ENCODE data around the gene MAGEB3. TPM values are rescaled to one million over a fixed set of nuclear protein-coding genes. Genes with fewer than 3 reads are reported as not detected.

Gene MAGEB3
- total RNA-seq, 1 experiment from 2014 or later, result not detected

DNA sequence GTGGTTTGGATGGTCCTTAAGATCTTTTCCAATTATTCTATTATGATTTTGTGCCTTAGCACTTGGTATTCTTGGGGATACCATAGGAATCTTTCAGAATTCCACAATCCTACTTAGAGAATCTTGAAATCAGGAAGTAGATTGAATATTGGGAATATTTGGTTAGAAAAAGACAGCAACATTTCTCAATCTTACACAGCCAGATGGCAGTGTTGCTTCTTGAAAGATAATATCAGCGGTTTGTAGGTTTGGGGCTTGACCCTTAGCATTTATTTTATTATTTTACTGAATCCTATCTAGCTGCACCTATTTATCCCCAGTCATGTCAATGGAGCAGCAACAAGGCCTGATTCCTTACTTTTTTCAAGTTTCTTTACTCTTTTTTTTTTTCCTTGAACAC lies 45.0 kb downstream of the MAGEB3 start:
- H3K9me3 ChIP-seq (ENCODE audit: control insufficient read depth in 1 of 2, insufficient read depth in 1 of 2, low read depth in 1 of 2, low read length in 2 of 2), result no peaks in the 10 kb centered on the region
- TF ChIP-seq, protein P1, sequence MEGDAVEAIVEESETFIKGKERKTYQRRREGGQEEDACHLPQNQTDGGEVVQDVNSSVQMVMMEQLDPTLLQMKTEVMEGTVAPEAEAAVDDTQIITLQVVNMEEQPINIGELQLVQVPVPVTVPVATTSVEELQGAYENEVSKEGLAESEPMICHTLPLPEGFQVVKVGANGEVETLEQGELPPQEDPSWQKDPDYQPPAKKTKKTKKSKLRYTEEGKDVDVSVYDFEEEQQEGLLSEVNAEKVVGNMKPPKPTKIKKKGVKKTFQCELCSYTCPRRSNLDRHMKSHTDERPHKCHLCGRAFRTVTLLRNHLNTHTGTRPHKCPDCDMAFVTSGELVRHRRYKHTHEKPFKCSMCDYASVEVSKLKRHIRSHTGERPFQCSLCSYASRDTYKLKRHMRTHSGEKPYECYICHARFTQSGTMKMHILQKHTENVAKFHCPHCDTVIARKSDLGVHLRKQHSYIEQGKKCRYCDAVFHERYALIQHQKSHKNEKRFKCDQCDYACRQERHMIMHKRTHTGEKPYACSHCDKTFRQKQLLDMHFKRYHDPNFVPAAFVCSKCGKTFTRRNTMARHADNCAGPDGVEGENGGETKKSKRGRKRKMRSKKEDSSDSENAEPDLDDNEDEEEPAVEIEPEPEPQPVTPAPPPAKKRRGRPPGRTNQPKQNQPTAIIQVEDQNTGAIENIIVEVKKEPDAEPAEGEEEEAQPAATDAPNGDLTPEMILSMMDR (IDR thresholded peaks at IDR 0.05 in 2 of 3, conservative IDR thresholded peaks at IDR 0.05 in 1 of 3; ENCODE audit: borderline replicate concordance in 1 of 3, insufficient read depth in 1 of 3, low read depth in 2 of 3, low read length in 2 of 3), result peak in 2 of 3 experiments; percentile 47 to 61; a peak in 4 of 6 replicates
- TF ChIP-seq RAD21 (IDR thresholded peaks at IDR 0.05; ENCODE audit: low read depth), result peak; percentile 75
- no peak for TF ChIP-seq ELF1 (IDR thresholded peaks at IDR 0.05; ENCODE audit: borderline replicate concordance, low read depth)
- no peak for TF ChIP-seq SIN3A (IDR thresholded peaks at IDR 0.05; ENCODE audit: low read depth)
- TF ChIP-seq ZFX (IDR thresholded peaks at IDR 0.05), result no peak
- H3K4me1 ChIP-seq (ENCODE audit: control insufficient read depth in 1 of 2, insufficient read depth in 2 of 2, low read length in 2 of 2), result no peaks in the 10 kb centered on the region; a peak in 1 of 4 replicates
- H3K36me3 ChIP-seq (ENCODE audit: control insufficient read depth in 1 of 2, insufficient read depth in 2 of 2, low read length in 2 of 2), result no peaks in the 10 kb centered on the region
- POLR2A ChIA-PET, result no interaction called here
- ATAC-seq (peak; percentile 38; the same call in 1 of the 2 replicates), DNase-seq (ENCODE audit: low read depth, low spot score) (peak; percentile 15)
- H2AFZ ChIP-seq (ENCODE audit: low read depth, low read length, poor library complexity, severe bottlenecking), result peak overlapping the region; percentile 82
- H3K27ac ChIP-seq (ENCODE audit: low read depth, low read length), result no peak overlapping the region
- H3K79me2 ChIP-seq (ENCODE audit: insufficient read depth, low read length), result no peaks in the 10 kb centered on the region
- H3K4me3 ChIP-seq (replicated peaks in 1 of 2; ENCODE audit: low read depth in 1 of 2, low read length in 2 of 2), result no peak overlapping the region
- H3K4me2 ChIP-seq (ENCODE audit: low read length), result no peak overlapping the region
- H4K20me1 ChIP-seq (ENCODE audit: insufficient read depth), result no peaks in the 10 kb centered on the region
- CTCF ChIA-PET, result interaction anchor here (0.6 to 2.5 kb wide), 3 partner anchors 214 to 239 kb away, joined by 3 to 8 read pairs (median 3); no protein-coding TSS in a partner anchor
- H3K27me3 ChIP-seq (ENCODE audit: insufficient read depth, low read length), result no peaks in the 10 kb centered on the region
- no TSS peak for BruUV-seq (replicated peaks)
- RAD21 ChIA-PET (ENCODE audit: low non-redundant PET in 1 of 2, low total read pairs in 2 of 2, uncharacterized antibody in 2 of 2, unreplicated experiment in 2 of 2), result no interaction called here
- H3K9me2 ChIP-seq (ENCODE audit: insufficient read depth), result no peaks in the 10 kb centered on the region
- no peak overlapping the region for H3K9ac ChIP-seq (ENCODE audit: low read length)
- intact Hi-C loops (cut with micrococcal nuclease), result loop anchor here (1.0 to 5.0 kb wide), 4 partner anchors 133 to 437 kb away; no protein-coding TSS in a partner anchor

DNA sequence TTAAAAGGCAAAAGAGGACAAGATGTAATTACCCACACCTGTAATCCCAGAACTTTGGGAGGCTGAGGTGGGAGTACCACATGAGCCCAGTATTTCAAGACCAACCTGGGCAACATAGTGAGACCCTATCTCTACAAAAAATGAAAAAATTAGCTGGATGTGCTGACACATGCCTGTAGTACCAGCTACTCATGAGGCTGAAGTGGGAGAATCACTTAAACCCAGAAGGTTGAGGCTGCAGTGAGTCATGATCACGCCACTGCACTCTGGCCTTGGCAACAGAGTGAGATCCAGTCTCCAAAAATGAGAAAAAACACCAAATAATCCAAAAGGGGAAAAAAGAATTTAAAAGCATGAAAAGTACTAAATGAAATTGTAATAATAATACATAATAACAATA lies 47.9 kb downstream of the MAGEB3 start:
- POLR2A ChIA-PET, result no interaction called here
- no TSS peak for BruUV-seq (replicated peaks)
- CTCF ChIA-PET, result no interaction called here

More for the DNA sequence above, 47.9 kb downstream of the MAGEB3 start:
- ATAC-seq (no peak), DNase-seq (ENCODE audit: low read depth, low spot score) (no peak)
- Histone ChIP-seq H3K4me2 (ENCODE audit: low read length) (no peak overlapping the region), H4K20me1 (ENCODE audit: insufficient read depth) (no peaks in the 10 kb centered on the region), H3K9me3 (ENCODE audit: control insufficient read depth in 1 of 2, insufficient read depth in 1 of 2, low read depth in 1 of 2, low read length in 2 of 2) (no peaks in the 10 kb centered on the region), H3K79me2 (ENCODE audit: insufficient read depth, low read length) (no peaks in the 10 kb centered on the region), H2AFZ (ENCODE audit: low read depth, low read length, poor library complexity, severe bottlenecking) (no peak overlapping the region), H3K9ac (ENCODE audit: low read length) (no peak overlapping the region), H3K4me3 (replicated peaks in 1 of 2; ENCODE audit: low read depth in 1 of 2, low read length in 2 of 2) (no peak overlapping the region), H3K27ac (ENCODE audit: low read depth, low read length) (no peak overlapping the region), H3K27me3 (ENCODE audit: insufficient read depth, low read length) (no peaks in the 10 kb centered on the region), H3K9me2 (ENCODE audit: insufficient read depth) (no peaks in the 10 kb centered on the region), H3K4me1 (ENCODE audit: control insufficient read depth in 1 of 2, insufficient read depth in 2 of 2, low read length in 2 of 2) (peaks cover 13 to 17% of the 10 kb centered on the region in 2 experiments), H3K36me3 (ENCODE audit: control insufficient read depth in 1 of 2, insufficient read depth in 2 of 2, low read length in 2 of 2) (no peaks in the 10 kb centered on the region)
- intact Hi-C loops (cut with micrococcal nuclease), result loop anchor here (5.0 kb wide), 2 partner anchors 136 to 434 kb away; no protein-coding TSS in a partner anchor
- RAD21 ChIA-PET (ENCODE audit: low non-redundant PET in 1 of 2, low total read pairs in 2 of 2, uncharacterized antibody in 2 of 2, unreplicated experiment in 2 of 2), result no interaction called here
- TF ChIP-seq SRF (IDR thresholded peaks at IDR 0.05; ENCODE audit: low read depth), result no peak
- no peak for TF ChIP-seq SP1 (IDR thresholded peaks at IDR 0.05; ENCODE audit: low read depth)
